ENCODE measurements around the gene C2orf72.

C2orf72 gene

GRCh38 chr2:231088754-231089153 is 51.4 kb downstream of the C2orf72 start:
- no peak for DNase-seq

GRCh38 chr2:231093933-231094332 is 56.6 kb downstream of the C2orf72 start:
- no peak for DNase-seq

- DNase-seq, result no peak
These were observed 57.5 kb downstream of the C2orf72 start for GRCh38 chr2:231094736-231095346.

Data from activated T-cell treated with anti-CD3 and anti-CD28 coated beads, Interleukin-2, amount 50 U/mL, for 48 hours (primary cell).